ENCODE measurements around the gene MRPL57. TPM values are rescaled to one million over a fixed set of nuclear protein-coding genes. Genes with fewer than 3 reads are reported as not detected.

MRPL57 gene
- total and polyA plus RNA-seq, 9 donors: 13.2 to 18.2 (median 16.1) TPM

Other genes with a start within 250 kb of the MRPL57 start
- 7.3 TPM for gene LATS2, start 115.1 kb upstream of the MRPL57 start, total RNA-seq
- 10 to 100 TPM; 13.5 to 25.7 (median 18.5) TPM for gene LATS2, start 115.1 kb upstream of the MRPL57 start, polyA plus RNA-seq (ENCODE audit: insufficient read depth in 1 of 8, insufficient read length in 8 of 8, low replicate concordance in 1 of 8)
- gene SAP18, start 36.5 kb upstream of the MRPL57 start, total RNA-seq: 137 TPM
- gene SAP18, start 36.5 kb upstream of the MRPL57 start, polyA plus RNA-seq (ENCODE audit: insufficient read depth in 1 of 8, insufficient read length in 8 of 8, low replicate concordance in 1 of 8): 100 to 1,000 TPM; 165 to 225 (median 187) TPM
- gene SKA3, start 106 bp upstream of the MRPL57 start, total RNA-seq: 7.0 TPM
- 1 to 10 TPM; 5.7 to 8.7 (median 6.6) TPM for gene SKA3, start 106 bp upstream of the MRPL57 start, polyA plus RNA-seq (ENCODE audit: insufficient read depth in 1 of 8, insufficient read length in 8 of 8, low replicate concordance in 1 of 8)

All from muscle of leg (tissue), 9 donors.